HK-2 (cell line): Measurements from ENCODE around the gene TSHR.
"Not testable (repeated sequence)": the region's sequence is repeated elsewhere in the genome, so short reads cannot be mapped to it uniquely, and the experiment has no call there.

ENCODE experiments used
- DNase-seq: peaks from one replicate; pipeline ENCODE4 v3.0.0-alpha.2; 2018; ENCODE audit not compliant: unreplicated experiment

TSHR gene

GRCh38 chr14:80951491-80951890 lies 3.9 kb upstream of the TSHR start:
- DNase-seq: no peak

- DNase-seq: not testable (repeated sequence)
Measured at GRCh38 chr14:80953211-80953610, 2.2 kb upstream of the TSHR start.

- peak; percentile 76 for DNase-seq
Measured at GRCh38 chr14:80954687-80955299, 628 bp upstream of the TSHR start.

- DNase-seq: no peak
Measured at GRCh38 chr14:80956102-80956501, 681 bp downstream of the TSHR start.

GRCh38 chr14:80956922-80957321 lies 1.5 kb downstream of the TSHR start:
- DNase-seq: no peak

- DNase-seq: no peak
Measured at GRCh38 chr14:80957613-80958012, 2.2 kb downstream of the TSHR start.

- no peak for DNase-seq
Measured at GRCh38 chr14:80958226-80958625, 2.8 kb downstream of the TSHR start.

GRCh38 chr14:80958939-80959338 lies 3.5 kb downstream of the TSHR start:
- DNase-seq: no peak

- DNase-seq: no peak
Measured at GRCh38 chr14:80959496-80959895, 4.1 kb downstream of the TSHR start.

- no peak for DNase-seq
Measured at GRCh38 chr14:80965037-80965436, 9.6 kb downstream of the TSHR start.

- DNase-seq: peak; percentile 11
Measured at GRCh38 chr14:80973931-80974641, 18.7 kb downstream of the TSHR start.

- no peak for DNase-seq
Measured at GRCh38 chr14:80974679-80975078, 19.3 kb downstream of the TSHR start.

GRCh38 chr14:80977221-80977620 lies 21.8 kb downstream of the TSHR start:
- DNase-seq: no peak

- no peak for DNase-seq
Measured at GRCh38 chr14:80978403-80978802, 23.0 kb downstream of the TSHR start.

GRCh38 chr14:80979951-80980350 lies 24.5 kb downstream of the TSHR start:
- no peak for DNase-seq

- no peak for DNase-seq
Measured at GRCh38 chr14:80981156-80981555, 25.7 kb downstream of the TSHR start.

GRCh38 chr14:80981673-80982072 lies 26.3 kb downstream of the TSHR start:
- no peak for DNase-seq

GRCh38 chr14:80982711-80983110 lies 27.3 kb downstream of the TSHR start:
- no peak for DNase-seq

GRCh38 chr14:80987235-80988032 lies 32.0 kb downstream of the TSHR start:
- peak; percentile 59 for DNase-seq

GRCh38 chr14:80988192-80988591 lies 32.8 kb downstream of the TSHR start:
- no peak for DNase-seq

GRCh38 chr14:80988735-80989429 lies 33.5 kb downstream of the TSHR start:
- DNase-seq: no peak

- no peak for DNase-seq
Measured at GRCh38 chr14:80992580-80992979, 37.2 kb downstream of the TSHR start.
